ENCODE data around the gene TCEAL8.
A peak's percentile ranks its signal among the peaks of the same experiment; 100 is the strongest.

The TCEAL8 gene

GRCh38 chrX:103212749-103213457 is 42.1 kb downstream of the TCEAL8 start:
- no peak for DNase-seq

DNA sequence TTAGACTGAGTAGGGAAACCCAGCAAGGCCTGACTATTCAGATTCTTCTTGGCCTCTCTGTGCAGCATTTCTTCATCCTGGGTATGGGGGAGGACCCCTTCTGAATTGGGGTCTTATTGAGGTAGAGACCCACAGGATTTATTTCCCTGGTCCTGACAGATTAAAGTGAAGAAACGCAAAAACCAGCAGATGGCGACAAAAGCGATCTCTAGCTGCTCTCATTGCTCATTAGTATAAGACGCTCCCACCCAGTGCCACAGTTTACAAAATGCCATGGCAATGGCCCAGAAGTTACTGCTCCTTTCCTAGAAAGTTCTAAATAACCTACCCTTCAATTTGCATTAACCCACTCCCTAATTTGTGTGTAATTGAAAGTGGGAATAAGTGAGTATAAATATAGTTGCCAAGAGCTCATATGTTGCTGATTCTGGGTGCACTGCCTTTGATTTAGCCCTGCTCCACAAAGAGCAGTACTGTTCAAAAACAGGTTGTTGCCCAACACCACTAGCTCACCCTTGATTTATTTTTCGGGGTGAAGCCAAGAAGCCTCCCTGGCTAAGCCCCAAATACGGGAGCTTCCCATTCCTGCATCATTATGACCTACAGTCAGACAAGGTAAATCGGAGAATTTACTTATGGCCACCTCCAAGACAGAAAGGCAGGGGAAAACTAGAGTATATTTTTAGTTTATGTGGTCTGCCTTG is 43.8 kb downstream of the TCEAL8 start:
- DNase-seq, result peak; percentile 41

DNA sequence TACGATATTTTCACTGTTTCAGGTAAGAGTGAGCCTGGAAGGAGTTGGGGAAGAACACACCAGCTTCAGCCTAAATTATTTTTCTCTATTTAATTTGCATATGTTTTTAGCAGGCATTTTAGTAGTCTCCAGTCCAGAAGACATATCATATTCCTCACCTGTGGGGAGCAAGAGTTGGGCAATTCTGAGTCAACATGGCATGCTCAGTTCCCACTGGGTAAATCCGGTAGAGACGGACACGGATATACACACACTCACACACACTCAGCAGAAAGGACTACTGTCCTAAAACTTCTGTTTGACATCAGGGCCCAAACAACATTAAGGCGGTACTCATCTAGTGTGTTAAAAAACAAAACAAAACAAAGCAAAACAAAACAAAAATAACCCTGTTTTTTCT is 44.9 kb downstream of the TCEAL8 start:
- no peak for DNase-seq
